ENCODE results near the gene HPS6. TPM values are rescaled to one million over a fixed set of nuclear protein-coding genes. Genes with fewer than 3 reads are reported as not detected.

Gene HPS6
- total and polyA plus RNA-seq, 2 experiments from 2014 or later: 23.6 to 44.4 TPM

- Histone ChIP-seq H3K36me3 (no peaks in the 10 kb centered on the region), H3K9me3 (ENCODE audit: low read depth) (no peaks in the 10 kb centered on the region), H3K27ac (peak overlapping the region; percentile 76), H3K4me3 (peak overlapping the region; percentile 59), H3K27me3 (peaks cover 3% of the 10 kb centered on the region), H3K4me1 (ENCODE audit: low read depth) (no peaks in the 10 kb centered on the region)
- DNase-seq (ENCODE audit: low read depth in 1 of 2, low spot score in 1 of 2): peak; percentile 38 to 66
- TF ChIP-seq CTCF (IDR thresholded peaks at IDR 0.05; ENCODE audit: low read depth, low read length): no peak
Observed at GRCh38 chr10:102065561-102066398, 631 bp downstream of the HPS6 start.

GRCh38 chr10:102066399-102067088, 1.4 kb downstream of the HPS6 start:
- H3K27me3 ChIP-seq: peaks cover 3% of the 10 kb centered on the region
- DNase-seq (ENCODE audit: low read depth in 1 of 2, low spot score in 1 of 2): no peak
- no peaks in the 10 kb centered on the region for H3K4me1 ChIP-seq (ENCODE audit: low read depth)
- no peak for TF ChIP-seq CTCF (IDR thresholded peaks at IDR 0.05; ENCODE audit: low read depth, low read length)
- H3K4me3 ChIP-seq: peak overlapping the region; percentile 59
- H3K36me3 ChIP-seq: no peaks in the 10 kb centered on the region
- H3K9me3 ChIP-seq (ENCODE audit: low read depth): no peaks in the 10 kb centered on the region
- peak overlapping the region; percentile 76 for H3K27ac ChIP-seq

GRCh38 chr10:102067091-102067916, 2.2 kb downstream of the HPS6 start:
- DNase-seq (ENCODE audit: low read depth in 1 of 2, low spot score in 1 of 2): no peak
- no peaks in the 10 kb centered on the region for H3K27me3 ChIP-seq
- no peaks in the 10 kb centered on the region for H3K36me3 ChIP-seq
- H3K4me1 ChIP-seq (ENCODE audit: low read depth): no peaks in the 10 kb centered on the region
- H3K27ac ChIP-seq: no peak overlapping the region
- H3K4me3 ChIP-seq: no peak overlapping the region
- no peaks in the 10 kb centered on the region for H3K9me3 ChIP-seq (ENCODE audit: low read depth)
- TF ChIP-seq CTCF (IDR thresholded peaks at IDR 0.05; ENCODE audit: low read depth, low read length): no peak

GRCh38 chr10:102068216-102068615, 3.1 kb downstream of the HPS6 start:
- TF ChIP-seq CTCF (IDR thresholded peaks at IDR 0.05; ENCODE audit: low read depth, low read length): no peak
- no peak overlapping the region for H3K4me3 ChIP-seq
- DNase-seq (ENCODE audit: low read depth in 1 of 2, low spot score in 1 of 2): peak; percentile 30 to 34

GRCh38 chr10:102069071-102069470, 3.9 kb downstream of the HPS6 start:
- no peak for TF ChIP-seq CTCF (IDR thresholded peaks at IDR 0.05; ENCODE audit: low read depth, low read length)
- no peak for DNase-seq (ENCODE audit: low read depth in 1 of 2, low spot score in 1 of 2)
- Histone ChIP-seq H3K4me1 (ENCODE audit: low read depth) (no peaks in the 10 kb centered on the region), H3K36me3 (no peaks in the 10 kb centered on the region), H3K27ac (no peak overlapping the region), H3K4me3 (no peak overlapping the region), H3K9me3 (ENCODE audit: low read depth) (no peaks in the 10 kb centered on the region), H3K27me3 (no peaks in the 10 kb centered on the region)

More at GRCh38 chr10:102068216-102068615, 3.1 kb downstream of the HPS6 start:
- Histone ChIP-seq H3K9me3 (ENCODE audit: low read depth) (no peaks in the 10 kb centered on the region), H3K27ac (no peak overlapping the region), H3K36me3 (no peaks in the 10 kb centered on the region), H3K27me3 (no peaks in the 10 kb centered on the region), H3K4me1 (ENCODE audit: low read depth) (no peaks in the 10 kb centered on the region)

Data from cardiac muscle cell (in vitro differentiated cells and primary cell).